ENCODE data around the gene SCG3. TPM values are rescaled to one million over a fixed set of nuclear protein-coding genes. Genes with fewer than 3 reads are reported as not detected.

SCG3 gene
- total RNA-seq = 1.5 TPM

DNA sequence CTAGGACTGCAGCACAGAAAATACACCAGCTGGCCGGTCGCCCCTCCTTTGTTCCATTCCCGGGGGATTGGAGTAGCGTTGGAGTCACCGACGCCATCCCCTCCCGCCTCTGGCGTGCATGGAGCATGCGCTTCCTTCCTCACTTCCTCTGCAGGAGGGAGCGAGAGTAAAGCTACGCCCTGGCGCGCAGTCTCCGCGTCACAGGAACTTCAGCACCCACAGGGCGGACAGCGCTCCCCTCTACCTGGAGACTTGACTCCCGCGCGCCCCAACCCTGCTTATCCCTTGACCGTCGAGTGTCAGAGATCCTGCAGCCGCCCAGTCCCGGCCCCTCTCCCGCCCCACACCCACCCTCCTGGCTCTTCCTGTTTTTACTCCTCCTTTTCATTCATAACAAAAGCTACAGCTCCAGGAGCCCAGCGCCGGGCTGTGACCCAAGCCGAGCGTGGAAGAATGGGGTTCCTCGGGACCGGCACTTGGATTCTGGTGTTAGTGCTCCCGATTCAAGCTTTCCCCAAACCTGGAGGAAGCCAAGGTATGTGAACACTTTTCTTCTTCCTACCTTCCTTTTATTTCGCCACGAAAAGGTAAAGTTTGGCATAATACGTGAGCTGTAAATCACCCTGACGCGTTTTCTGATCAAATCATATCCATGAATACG is at the start of gene SCG3:
SCG3 (plus strand) TSS at position 201 of the 661 bp plus-strand sequence; CDS start at position 454, 253 bp downstream.
- DNase-seq (ENCODE audit: extremely low spot score in 2 of 2) = no peak

DNA sequence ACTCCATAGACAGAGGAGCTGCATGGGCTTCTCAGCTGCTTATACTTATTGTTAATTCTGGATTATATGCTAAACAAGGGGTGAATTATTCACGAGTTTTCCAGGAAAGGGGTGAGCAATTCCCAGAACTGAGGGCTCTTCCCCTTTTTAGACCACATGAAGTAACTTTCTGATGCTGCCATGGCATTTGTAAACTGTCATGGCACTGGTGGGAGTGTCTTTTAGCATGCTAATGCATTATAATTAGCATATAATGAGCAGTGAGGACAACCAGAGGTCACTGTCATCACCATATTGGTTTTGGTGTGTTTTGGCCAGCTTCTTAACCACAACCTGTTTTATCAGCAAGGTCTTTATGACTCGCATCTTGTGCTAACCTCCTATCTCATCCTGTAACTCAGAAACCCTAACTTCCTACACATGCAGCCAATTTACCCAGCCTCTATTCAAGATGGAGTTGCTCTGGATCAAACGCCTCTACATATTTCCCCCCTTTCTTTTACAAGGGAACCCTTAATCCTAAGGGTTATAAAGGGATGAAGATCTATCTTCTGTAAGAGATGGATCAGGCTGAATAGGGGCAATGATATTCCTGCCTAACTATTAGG is 46.6 kb upstream of the SCG3 start:
- no peak for DNase-seq (ENCODE audit: extremely low spot score in 2 of 2)
- H3K4me3 ChIP-seq = no peak overlapping the region
- no peaks in the 10 kb centered on the region for H3K4me1 ChIP-seq
- H3K9me3 ChIP-seq = no peaks in the 10 kb centered on the region
- TF ChIP-seq, protein P1, sequence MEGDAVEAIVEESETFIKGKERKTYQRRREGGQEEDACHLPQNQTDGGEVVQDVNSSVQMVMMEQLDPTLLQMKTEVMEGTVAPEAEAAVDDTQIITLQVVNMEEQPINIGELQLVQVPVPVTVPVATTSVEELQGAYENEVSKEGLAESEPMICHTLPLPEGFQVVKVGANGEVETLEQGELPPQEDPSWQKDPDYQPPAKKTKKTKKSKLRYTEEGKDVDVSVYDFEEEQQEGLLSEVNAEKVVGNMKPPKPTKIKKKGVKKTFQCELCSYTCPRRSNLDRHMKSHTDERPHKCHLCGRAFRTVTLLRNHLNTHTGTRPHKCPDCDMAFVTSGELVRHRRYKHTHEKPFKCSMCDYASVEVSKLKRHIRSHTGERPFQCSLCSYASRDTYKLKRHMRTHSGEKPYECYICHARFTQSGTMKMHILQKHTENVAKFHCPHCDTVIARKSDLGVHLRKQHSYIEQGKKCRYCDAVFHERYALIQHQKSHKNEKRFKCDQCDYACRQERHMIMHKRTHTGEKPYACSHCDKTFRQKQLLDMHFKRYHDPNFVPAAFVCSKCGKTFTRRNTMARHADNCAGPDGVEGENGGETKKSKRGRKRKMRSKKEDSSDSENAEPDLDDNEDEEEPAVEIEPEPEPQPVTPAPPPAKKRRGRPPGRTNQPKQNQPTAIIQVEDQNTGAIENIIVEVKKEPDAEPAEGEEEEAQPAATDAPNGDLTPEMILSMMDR (IDR thresholded peaks at IDR 0.05) = no peak
- TF ChIP-seq POLR2A (IDR thresholded peaks at IDR 0.05) (no peak), POLR2AphosphoS5 (IDR thresholded peaks at IDR 0.05; ENCODE audit: insufficient read depth in 1 of 2, low read depth in 1 of 2) (no peak)
- no peaks in the 10 kb centered on the region for H3K27me3 ChIP-seq
- intact Hi-C loops (cut with DNase I) = no loop called here
- H3K36me3 ChIP-seq = no peaks in the 10 kb centered on the region
- H3K27ac ChIP-seq = no peak overlapping the region

More for the DNA sequence above, at the start of gene SCG3:
- Histone ChIP-seq H3K4me1 (peaks cover 4% of the 10 kb centered on the region), H3K9me3 (no peaks in the 10 kb centered on the region), H3K36me3 (no peaks in the 10 kb centered on the region), H3K27me3 (no peaks in the 10 kb centered on the region), H3K4me3 (no peak within 1 kb of the TSS), H3K27ac (no peak within 1 kb of the TSS)
- intact Hi-C loops (cut with DNase I) = no loop called here
- no peak for TF ChIP-seq POLR2AphosphoS5 (IDR thresholded peaks at IDR 0.05; ENCODE audit: insufficient read depth in 1 of 2, low read depth in 1 of 2)
- TF ChIP-seq POLR2A (IDR thresholded peaks at IDR 0.05) = no peak
- TF ChIP-seq, protein P1 (IDR thresholded peaks at IDR 0.05) = no peak

DNA sequence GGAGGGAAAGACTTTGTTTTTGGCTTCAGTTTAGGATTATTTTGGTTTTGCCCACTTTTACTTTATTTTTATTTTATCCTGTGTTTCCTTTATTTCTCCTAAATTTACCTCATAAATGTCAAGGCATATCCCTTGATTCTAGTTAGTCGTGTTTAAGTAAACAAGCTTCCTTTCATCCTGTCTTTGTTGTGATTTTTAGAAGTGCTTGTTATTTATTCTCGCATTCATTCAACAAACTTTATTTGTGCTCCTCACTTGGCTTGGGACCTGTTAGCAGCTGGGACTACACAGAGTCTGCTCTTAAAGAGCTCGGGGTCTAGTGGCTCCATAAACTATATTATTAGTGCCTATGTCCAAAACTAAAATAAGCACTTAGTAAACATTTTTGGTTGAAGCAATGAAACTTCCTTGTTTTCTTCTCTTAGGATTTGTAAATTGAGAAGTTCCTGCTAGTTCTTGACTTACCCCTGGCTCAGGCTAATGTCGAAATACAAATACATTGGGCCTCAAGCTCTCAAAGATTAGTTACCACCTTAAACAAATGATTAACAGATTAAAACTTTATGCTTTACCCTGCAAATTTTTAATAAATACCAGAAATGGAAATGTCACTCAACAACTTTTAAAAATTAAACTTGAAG is 39.7 kb upstream of the SCG3 start:
- Histone ChIP-seq H3K27me3 (no peaks in the 10 kb centered on the region), H3K9me3 (no peaks in the 10 kb centered on the region), H3K4me1 (no peaks in the 10 kb centered on the region), H3K27ac (no peak overlapping the region), H3K4me3 (no peak overlapping the region), H3K36me3 (no peaks in the 10 kb centered on the region)
- TF ChIP-seq POLR2AphosphoS5 (IDR thresholded peaks at IDR 0.05; ENCODE audit: insufficient read depth in 1 of 2, low read depth in 1 of 2) (no peak), POLR2A (IDR thresholded peaks at IDR 0.05) (no peak)
- TF ChIP-seq, protein P1 (IDR thresholded peaks at IDR 0.05) = no peak
- DNase-seq (ENCODE audit: extremely low spot score in 2 of 2) = no peak
- intact Hi-C loops (cut with DNase I) = no loop called here

DNA sequence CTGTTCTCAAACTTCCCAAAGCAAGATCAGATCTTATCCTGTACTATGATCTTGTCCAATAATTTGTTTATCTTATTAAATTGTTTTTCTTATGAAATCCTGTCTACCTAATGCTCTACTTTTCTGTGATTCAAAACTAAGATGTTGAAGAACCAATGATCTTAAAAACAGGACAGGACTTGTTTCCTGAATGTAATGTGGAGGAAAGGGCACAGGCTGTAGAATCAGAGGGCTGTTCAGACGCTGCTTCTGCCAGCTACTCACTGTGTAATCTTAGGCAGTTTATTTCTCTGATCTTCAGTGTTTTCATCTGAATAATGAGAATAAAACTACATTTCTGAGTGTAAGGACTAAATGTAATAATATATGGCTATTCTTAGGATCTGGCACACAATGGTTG is 38.6 kb upstream of the SCG3 start:
- Histone ChIP-seq H3K36me3 (no peaks in the 10 kb centered on the region), H3K4me3 (no peak overlapping the region), H3K4me1 (no peaks in the 10 kb centered on the region), H3K27ac (no peak overlapping the region), H3K9me3 (no peaks in the 10 kb centered on the region), H3K27me3 (no peaks in the 10 kb centered on the region)
- intact Hi-C loops (cut with DNase I) = no loop called here
- TF ChIP-seq, protein P1 (IDR thresholded peaks at IDR 0.05) = no peak
- TF ChIP-seq POLR2AphosphoS5 (IDR thresholded peaks at IDR 0.05; ENCODE audit: insufficient read depth in 1 of 2, low read depth in 1 of 2) (no peak), POLR2A (IDR thresholded peaks at IDR 0.05) (no peak)
- no peak for DNase-seq (ENCODE audit: extremely low spot score in 2 of 2)

Measured in vagina (tissue), 2 donors.